Muscle of leg (tissue), 16 donors: ENCODE data around the gene SLFN11. TPM values are rescaled to one million over a fixed set of nuclear protein-coding genes. Genes with fewer than 3 reads are reported as not detected.
"Not testable (repeated sequence)": the region's sequence is repeated elsewhere in the genome, so short reads cannot be mapped to it uniquely, and the experiment has no call there.

Experiments used
- DNase-seq: peaks from one replicate; pipeline ENCODE4 v3.0.0; 2013
- H3K27ac ChIP-seq: one replicate; pipeline ENCODE4 v1.5.1; 2013; ENCODE audit warnings: mild to moderate bottlenecking, low read length, control low read depth
- H3K27me3 ChIP-seq: one replicate; pipeline ENCODE4 v1.6.1; 2013; ENCODE audit warnings: low read length; ENCODE audit not compliant: control insufficient read depth, insufficient read depth
- H3K36me3 ChIP-seq: one replicate; pipeline ENCODE4 v1.6.1; 2013; ENCODE audit warnings: low read length; ENCODE audit not compliant: control insufficient read depth, insufficient read depth
- H3K4me1 ChIP-seq: one replicate; pipeline ENCODE4 v1.6.1; 2013; ENCODE audit warnings: low read length; ENCODE audit not compliant: control insufficient read depth, insufficient read depth
- H3K4me3 ChIP-seq: one replicate; pipeline ENCODE4 v1.5.1; 2013; ENCODE audit warnings: low read length, control low read depth
- H3K9me3 ChIP-seq: replicated peaks from 2 replicates; pipeline ENCODE4 v1.6.1; 2013; ENCODE audit warnings: low read depth, low read length; ENCODE audit not compliant: control insufficient read depth
- WGBS: methylation state at CpG from one replicate; pipeline ENCODE4 v1.1.5; 2013; ENCODE audit warnings: missing lambda C conversion rate; ENCODE audit not compliant: insufficient coverage; 5-methylcytosine and 5-hydroxymethylcytosine counted together
- long read RNA-seq, 11 donors: transcript quantifications; one replicate each; lab custom pipeline, GENCODE V29; 2026
- polyA plus RNA-seq, 8 donors: library from polyadenylated mRNA; unstranded; fragments of 120-200 nt; gene quantifications; one replicate each; pipeline versions ENCODE4 v1.2.1 to v1.2.3, GENCODE V29; 2013; ENCODE audit warnings: inconsistent platforms in 1 of 8, low replicate concordance in 1 of 8; ENCODE audit not compliant: insufficient read length in 8 of 8, insufficient read depth in 1 of 8
- total RNA-seq: library from RNA; stranded (reverse); fragments of 120-200 nt; gene quantifications from one replicate; pipeline ENCODE4 v1.2.4, GENCODE V29; 2013

Gene SLFN11
- total RNA-seq (13.6 TPM), polyA plus RNA-seq (10 to 100 TPM in 2 of 8 donors, 1 to 10 TPM in 6; 6.8 to 19.8 (median 8.0) TPM)
- long read RNA-seq, donor 1, partial matches to known transcripts, result 0 of 2 reads
- long read RNA-seq, donor 1, other reads (novel, unspliced or antisense), result 0 of 2 reads
- long read RNA-seq, donor 2, partial matches to known transcripts, result 0 of 1 reads
- long read RNA-seq, donor 2, other reads (novel, unspliced or antisense), result 0 of 1 reads
- long read RNA-seq, donor 3, full-length matches to known transcripts, result 5 of 5 reads
- long read RNA-seq, donor 3, partial matches to known transcripts, result 0 of 5 reads
- long read RNA-seq, donor 3, other reads (novel, unspliced or antisense), result 0 of 5 reads
- long read RNA-seq, donor 4, result 0 reads
- long read RNA-seq, donor 5, partial matches to known transcripts, result 0 of 1 reads
- long read RNA-seq, donor 5, other reads (novel, unspliced or antisense), result 0 of 1 reads
- long read RNA-seq, donor 6, partial matches to known transcripts, result 0 of 1 reads
- long read RNA-seq, donor 6, other reads (novel, unspliced or antisense), result 0 of 1 reads
- long read RNA-seq, donor 7, result 0 reads
- long read RNA-seq, donor 8, full-length matches to known transcripts, result 2 of 2 reads
- long read RNA-seq, donor 8, partial matches to known transcripts, result 0 of 2 reads
- long read RNA-seq, donor 8, other reads (novel, unspliced or antisense), result 0 of 2 reads
- long read RNA-seq, donor 9, partial matches to known transcripts, result 0 of 1 reads
- long read RNA-seq, donor 9, other reads (novel, unspliced or antisense), result 0 of 1 reads
- long read RNA-seq, donor 10, full-length matches to known transcripts, result 4 of 4 reads
- long read RNA-seq, donor 10, partial matches to known transcripts, result 0 of 4 reads
- long read RNA-seq, donor 10, other reads (novel, unspliced or antisense), result 0 of 4 reads
- long read RNA-seq, donor 11, partial matches to known transcripts, result 0 of 1 reads
- long read RNA-seq, donor 11, other reads (novel, unspliced or antisense), result 0 of 1 reads

- Histone ChIP-seq H3K4me3 (peak within 1 kb of the TSS; percentile 60), H3K27me3 (peaks cover 32% of the 10 kb centered on the region), H3K9me3 (no peaks in the 10 kb centered on the region), H3K36me3 (no peaks in the 10 kb centered on the region), H3K27ac (peak within 1 kb of the TSS; percentile 83), H3K4me1 (peaks cover 12% of the 10 kb centered on the region)
- DNase-seq, result peak; percentile 93
- WGBS, result under 1% methylated on average over 20 of the region's 22 CpGs
These were observed at the start of gene SLFN11 for GRCh38 chr17:35373534-35373983. TSS of gene SLFN11 (minus strand) at chr17:35373621. CDS start at chr17:35363807, 9,814 bp downstream.

GRCh38 chr17:35421069-35421468, 47.6 kb upstream of the SLFN11 start:
- H3K27ac ChIP-seq, DNase-seq, H3K4me1 ChIP-seq, H3K27me3 ChIP-seq, H3K4me3 ChIP-seq, H3K36me3 ChIP-seq, H3K9me3 ChIP-seq: not testable (repeated sequence)
- 100% methylated on average over 3 of the region's 9 CpGs for WGBS

- Histone ChIP-seq H3K27ac (no peak overlapping the region), H3K36me3 (peaks cover 5% of the 10 kb centered on the region), H3K4me3 (no peak overlapping the region), H3K9me3 (peaks cover 2% of the 10 kb centered on the region), H3K27me3 (no peaks in the 10 kb centered on the region), H3K4me1 (no peaks in the 10 kb centered on the region)
- 100% methylated on average over 1 of the region's 2 CpGs for WGBS
- DNase-seq, result no peak
These were observed 43.2 kb upstream of the SLFN11 start for GRCh38 chr17:35416659-35417058.

- not testable (repeated sequence) for H3K27me3 ChIP-seq, H3K27ac ChIP-seq, DNase-seq, H3K4me3 ChIP-seq, H3K4me1 ChIP-seq, H3K9me3 ChIP-seq
- WGBS, result no CpG with 5 or more reads among the region's 2 CpGs
- H3K36me3 ChIP-seq, result peaks cover 11% of the 10 kb centered on the region
These were observed 41.3 kb upstream of the SLFN11 start for GRCh38 chr17:35414707-35415106.

- no peaks in the 10 kb centered on the region for H3K27me3 ChIP-seq
- peaks cover 2% of the 10 kb centered on the region for H3K9me3 ChIP-seq
- H3K36me3 ChIP-seq, result peaks cover 12% of the 10 kb centered on the region
- WGBS, result no CpG with 5 or more reads among the region's 1 CpG
- no peak overlapping the region for H3K4me3 ChIP-seq
- no peak overlapping the region for H3K27ac ChIP-seq
- no peaks in the 10 kb centered on the region for H3K4me1 ChIP-seq
- no peak for DNase-seq
These were observed 40.8 kb upstream of the SLFN11 start for GRCh38 chr17:35414247-35414646.

GRCh38 chr17:35407531-35407930, 34.1 kb upstream of the SLFN11 start:
- H3K4me3 ChIP-seq, result no peak overlapping the region
- no peak overlapping the region for H3K27ac ChIP-seq
- WGBS, result 81% methylated on average over 14 of the region's 26 CpGs
- peaks cover 23% of the 10 kb centered on the region for H3K36me3 ChIP-seq
- H3K9me3 ChIP-seq, result no peaks in the 10 kb centered on the region
- no peaks in the 10 kb centered on the region for H3K27me3 ChIP-seq
- no peaks in the 10 kb centered on the region for H3K4me1 ChIP-seq
- no peak for DNase-seq

- peaks cover 22% of the 10 kb centered on the region for H3K36me3 ChIP-seq
These were observed 33.1 kb upstream of the SLFN11 start for GRCh38 chr17:35406568-35406967.

GRCh38 chr17:35404360-35404759, 30.9 kb upstream of the SLFN11 start:
- WGBS, result no CpG with 5 or more reads among the region's 1 CpG
- DNase-seq, result no peak
- no peak overlapping the region for H3K4me3 ChIP-seq
- no peak overlapping the region for H3K27ac ChIP-seq
- H3K27me3 ChIP-seq, result no peaks in the 10 kb centered on the region
- H3K4me1 ChIP-seq, result no peaks in the 10 kb centered on the region
- peaks cover 12% of the 10 kb centered on the region for H3K36me3 ChIP-seq
- H3K9me3 ChIP-seq, result no peaks in the 10 kb centered on the region

More at GRCh38 chr17:35406568-35406967, 33.1 kb upstream of the SLFN11 start:
- Histone ChIP-seq H3K4me1 (no peaks in the 10 kb centered on the region), H3K27me3 (no peaks in the 10 kb centered on the region), H3K27ac (no peak overlapping the region), H3K9me3 (no peaks in the 10 kb centered on the region), H3K4me3 (no peak overlapping the region)
- no peak for DNase-seq
- WGBS, result no CpG with 5 or more reads among the region's 1 CpG

GRCh38 chr17:35393783-35394182, 20.4 kb upstream of the SLFN11 start:
- not testable (repeated sequence) for H3K9me3 ChIP-seq, DNase-seq, H3K27me3 ChIP-seq, H3K4me1 ChIP-seq, H3K27ac ChIP-seq, H3K4me3 ChIP-seq, H3K36me3 ChIP-seq
- 85% methylated on average over 13 of the region's 13 CpGs for WGBS

- no peaks in the 10 kb centered on the region for H3K27me3 ChIP-seq
- WGBS, result 100% methylated on average over 1 of the region's 2 CpGs
- no peaks in the 10 kb centered on the region for H3K9me3 ChIP-seq
- peak; percentile 16 for DNase-seq
- no peaks in the 10 kb centered on the region for H3K4me1 ChIP-seq
- H3K36me3 ChIP-seq, result no peaks in the 10 kb centered on the region
- no peak overlapping the region for H3K4me3 ChIP-seq
- no peak overlapping the region for H3K27ac ChIP-seq
These were observed 17.2 kb upstream of the SLFN11 start for GRCh38 chr17:35390663-35391062.
